Bronchial epithelial cell (primary cell): ENCODE results near the gene CUL7. TPM values are rescaled to one million over a fixed set of nuclear protein-coding genes. Genes with fewer than 3 reads are reported as not detected.

Experiments used
- DNase-seq: peaks from one replicate; pipeline ENCODE4 v3.0.0-alpha.2; 2010; ENCODE audit warnings: low read depth
- FAIRE-seq: peaks from 2 replicates; lab custom pipeline; 2011; peaks lifted over from hg19 to GRCh38; lab: Jason Lieb, UNC
- H3K27me3 ChIP-seq: 2 replicates; pipeline ENCODE4 v1.5.1; 2011; ENCODE audit warnings: low read length; ENCODE audit not compliant: control insufficient read depth, insufficient read depth
- H3K36me3 ChIP-seq: 2 replicates; pipeline ENCODE4 v1.5.1; 2011; ENCODE audit warnings: low read length; ENCODE audit not compliant: control insufficient read depth, insufficient read depth
- H3K4me3 ChIP-seq: 2 replicates; pipeline ENCODE4 v1.5.1; 2011; ENCODE audit warnings: mild to moderate bottlenecking, low read depth, low read length, control low read depth
- total RNA-seq: library from RNA; depleted of rRNA; stranded (reverse); fragments of >200 nt; gene quantifications from 2 replicates; pipeline ENCODE4 v1.2.1, GENCODE V29; 2014
- TF ChIP-seq, protein P1 (sequence below): IDR thresholded peaks from 2 replicates; pipeline ENCODE4 v1.5.1; 2011; ENCODE audit warnings: mild to moderate bottlenecking, moderate library complexity, low read length, control low read depth, inconsistent platforms; ENCODE audit not compliant: insufficient read depth, severe bottlenecking

Gene CUL7
- total RNA-seq, 1 donor from 2014 or later: 20.5 TPM

GRCh38 chr6:43076464-43077332, 23.0 kb upstream of the CUL7 start:
- H3K27me3 ChIP-seq: no peaks in the 10 kb centered on the region
- TF ChIP-seq, protein P1, sequence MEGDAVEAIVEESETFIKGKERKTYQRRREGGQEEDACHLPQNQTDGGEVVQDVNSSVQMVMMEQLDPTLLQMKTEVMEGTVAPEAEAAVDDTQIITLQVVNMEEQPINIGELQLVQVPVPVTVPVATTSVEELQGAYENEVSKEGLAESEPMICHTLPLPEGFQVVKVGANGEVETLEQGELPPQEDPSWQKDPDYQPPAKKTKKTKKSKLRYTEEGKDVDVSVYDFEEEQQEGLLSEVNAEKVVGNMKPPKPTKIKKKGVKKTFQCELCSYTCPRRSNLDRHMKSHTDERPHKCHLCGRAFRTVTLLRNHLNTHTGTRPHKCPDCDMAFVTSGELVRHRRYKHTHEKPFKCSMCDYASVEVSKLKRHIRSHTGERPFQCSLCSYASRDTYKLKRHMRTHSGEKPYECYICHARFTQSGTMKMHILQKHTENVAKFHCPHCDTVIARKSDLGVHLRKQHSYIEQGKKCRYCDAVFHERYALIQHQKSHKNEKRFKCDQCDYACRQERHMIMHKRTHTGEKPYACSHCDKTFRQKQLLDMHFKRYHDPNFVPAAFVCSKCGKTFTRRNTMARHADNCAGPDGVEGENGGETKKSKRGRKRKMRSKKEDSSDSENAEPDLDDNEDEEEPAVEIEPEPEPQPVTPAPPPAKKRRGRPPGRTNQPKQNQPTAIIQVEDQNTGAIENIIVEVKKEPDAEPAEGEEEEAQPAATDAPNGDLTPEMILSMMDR: no peak
- H3K36me3 ChIP-seq: no peaks in the 10 kb centered on the region
- peak overlapping the region; percentile 83 for H3K4me3 ChIP-seq
- FAIRE-seq: no peak
- DNase-seq: no peak

- TF ChIP-seq, protein P1: no peak
- FAIRE-seq: no peak
- DNase-seq: no peak
These were observed 22.2 kb upstream of the CUL7 start, which contains the start of gene PTK7 for GRCh38 chr6:43075670-43076463. TSS of gene PTK7 (plus strand) at chr6:43076314. CDS start at chr6:43076489, 175 bp downstream.

GRCh38 chr6:43074847-43075669, 21.4 kb upstream of the CUL7 start:
- TF ChIP-seq, protein P1: no peak
- Histone ChIP-seq H3K36me3 (no peaks in the 10 kb centered on the region), H3K27me3 (no peaks in the 10 kb centered on the region), H3K4me3 (no peak overlapping the region)
- no peak for DNase-seq
- no peak for FAIRE-seq

More at GRCh38 chr6:43075670-43076463, 22.2 kb upstream of the CUL7 start, which contains the start of gene PTK7:
- Histone ChIP-seq H3K36me3 (no peaks in the 10 kb centered on the region), H3K4me3 (peak within 1 kb of the TSS; percentile 83), H3K27me3 (no peaks in the 10 kb centered on the region)

DNA sequence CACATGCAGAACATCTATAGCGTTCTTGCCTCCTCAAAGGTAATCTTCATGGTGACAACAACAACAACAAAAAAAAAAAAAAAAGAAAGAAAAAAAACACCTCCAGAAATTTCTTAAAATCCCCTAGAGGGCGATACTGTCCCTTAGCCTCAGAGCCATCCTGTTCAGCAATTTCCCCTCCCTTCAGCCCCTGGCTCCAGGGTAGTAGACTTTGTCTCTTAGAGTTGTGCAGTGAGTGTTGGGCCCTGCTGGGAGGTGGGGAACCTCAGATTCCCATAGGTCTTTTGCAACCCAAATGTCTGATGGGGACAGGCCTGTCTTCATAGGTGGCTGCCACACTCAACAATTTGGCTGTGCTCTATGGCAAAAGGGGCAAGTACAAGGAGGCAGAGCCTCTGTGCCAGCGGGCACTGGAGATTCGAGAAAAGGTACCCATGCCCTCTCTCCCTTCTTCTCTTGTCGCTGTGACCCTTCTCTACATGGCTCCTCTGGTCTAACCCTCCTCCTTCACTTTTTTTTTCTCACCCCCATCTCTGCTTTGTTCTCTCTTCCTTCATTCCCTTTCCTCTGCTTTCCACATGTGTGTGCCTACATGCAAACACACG, 16.5 kb upstream of the CUL7 start:
- TF ChIP-seq, protein P1: peak; percentile 53
- Histone ChIP-seq H3K36me3 (peaks cover 2% of the 10 kb centered on the region), H3K27me3 (no peaks in the 10 kb centered on the region), H3K4me3 (no peak overlapping the region)
- peak; percentile 66 for FAIRE-seq
- DNase-seq: peak; percentile 60

GRCh38 chr6:43062818-43063217, 9.2 kb upstream of the CUL7 start:
- TF ChIP-seq, protein P1: no peak
- Histone ChIP-seq H3K27me3 (no peaks in the 10 kb centered on the region), H3K4me3 (no peak overlapping the region), H3K36me3 (peaks cover 4% of the 10 kb centered on the region)
- FAIRE-seq (no peak), DNase-seq (no peak)
